Measurements from ENCODE around the gene PSMG3.

GRCh38 chr7:1564603-1565022, 5.2 kb downstream of the PSMG3 start:
- TF ChIP-seq POLR2AphosphoS5 (IDR thresholded peaks at IDR 0.05; ENCODE audit: borderline replicate concordance, low read depth, low read length) (no peak), EZH2 (IDR thresholded peaks at IDR 0.05) (no peak), FOXP2 (optimal IDR thresholded peaks at IDR 0.05; ENCODE audit: control extremely low read depth, extremely low read length, insufficient read depth) (no peak)

Data from SK-N-MC (cell line).